IMR-90 (cell line): ENCODE measurements around the gene CEP97. TPM values are rescaled to one million over a fixed set of nuclear protein-coding genes. Genes with fewer than 3 reads are reported as not detected.

Experiments
- ATAC-seq: fragments of 200-7000 bp; cut with Tn5 transposase; 2 replicates; pipeline ENCODE4 v1.9.1; 2020; ENCODE audit warnings: low read depth, mild to moderate bottlenecking, moderate library complexity
- BruUV-seq: library from RNA; stranded (reverse); fragments of 400-500 nt; replicated peaks from 2 replicates; lab custom pipeline; 2021; lab: Mats Ljungman, UMichigan
- CTCF ChIA-PET: fragments of 300-600 bp; formaldehyde crosslinking; extraction: SDS; loops from one replicate; lab custom pipeline; 2021; ENCODE audit warnings: antibody characterized with exemption; lab: Yijun Ruan, JAX
- POLR2A ChIA-PET: fragments of 300-600 bp; sonication (Branson Sonifier 250); formaldehyde crosslinking; loops from one replicate; lab custom pipeline; 2022; ENCODE audit warnings: antibody characterized with exemption; ENCODE audit not compliant: unreplicated experiment; lab: Charles Lee
- DNase-seq: peaks from one replicate; pipeline ENCODE4 v3.0.0; 2013
- H2AFZ ChIP-seq: replicated peaks from 2 replicates; pipeline ENCODE3; 2013; ENCODE audit warnings: low read length, mild to moderate bottlenecking; ENCODE audit not compliant: poor library complexity
- H2AK5ac ChIP-seq: 2 replicates; pipeline ENCODE4 v1.6.1; 2013; ENCODE audit warnings: low read depth, low read length, inconsistent platforms
- H2AK9ac ChIP-seq: replicated peaks from 2 replicates; pipeline ENCODE3; 2013; ENCODE audit warnings: mild to moderate bottlenecking, low read depth, low read length, moderate library complexity; ENCODE audit not compliant: poor library complexity
- H2BK120ac ChIP-seq: 2 replicates; pipeline ENCODE4 v1.6.1; 2013; ENCODE audit warnings: low read depth, low read length, inconsistent platforms
- H2BK15ac ChIP-seq: 3 replicates; pipeline ENCODE4 v1.6.1; 2013; ENCODE audit warnings: low read depth, low read length, inconsistent platforms
- H2BK20ac ChIP-seq: 2 replicates; pipeline ENCODE4 v1.6.1; 2013; ENCODE audit warnings: low read depth, mild to moderate bottlenecking, inconsistent platforms, low read length, moderate library complexity
- H2BK5ac ChIP-seq: 2 replicates; pipeline ENCODE4 v1.6.1; 2013; ENCODE audit warnings: mild to moderate bottlenecking, low read depth, low read length, inconsistent platforms; ENCODE audit not compliant: poor library complexity, severe bottlenecking
- H3K14ac ChIP-seq: replicated peaks from 2 replicates; pipeline ENCODE4 v1.6.1; 2013; ENCODE audit warnings: low read depth, low read length, inconsistent platforms
- H3K18ac ChIP-seq: 2 replicates; pipeline ENCODE4 v1.6.1; 2013; ENCODE audit warnings: low read depth, low read length, control low read depth
- H3K23ac ChIP-seq: 2 replicates; pipeline ENCODE4 v1.6.1; 2013; ENCODE audit warnings: low read depth, low read length, inconsistent platforms
- H3K27ac ChIP-seq: 2 replicates; pipeline ENCODE4 v1.5.1; 2013; ENCODE audit warnings: mild to moderate bottlenecking, control low read depth, low read length; ENCODE audit not compliant: insufficient read depth
- H3K27me3 ChIP-seq: 2 replicates; pipeline ENCODE4 v1.6.1; 2013; ENCODE audit warnings: low read length; ENCODE audit not compliant: control insufficient read depth, insufficient read depth
- H3K36me3 ChIP-seq: 2 replicates; pipeline ENCODE4 v1.6.1; 2013; ENCODE audit warnings: low read length, mixed read lengths; ENCODE audit not compliant: control insufficient read depth, insufficient read depth
- H3K4ac ChIP-seq: 2 replicates; pipeline ENCODE4 v1.6.1; 2013; ENCODE audit warnings: low read depth, low read length, inconsistent platforms
- H3K4me1 ChIP-seq: 2 replicates; pipeline ENCODE4 v1.6.1; 2013; ENCODE audit warnings: low read length, mixed read lengths; ENCODE audit not compliant: control insufficient read depth, insufficient read depth
- H3K4me2 ChIP-seq: 2 replicates; pipeline ENCODE4 v1.6.1; 2013; ENCODE audit warnings: low read depth, mild to moderate bottlenecking, control low read depth, low read length, moderate library complexity
- H3K4me3 ChIP-seq: 2 replicates; pipeline ENCODE4 v1.5.1; 2013; ENCODE audit warnings: low read depth, mild to moderate bottlenecking, control low read depth, low read length, moderate library complexity; ENCODE audit not compliant: insufficient read depth
- H3K56ac ChIP-seq: 2 replicates; pipeline ENCODE4 v1.6.1; 2013; ENCODE audit warnings: low read length, inconsistent platforms; ENCODE audit not compliant: insufficient read depth; ENCODE audit errors: extremely low read depth
- H3K79me1 ChIP-seq, 2 experiments: 2 replicates each; pipeline ENCODE4 v1.6.1; 2013; ENCODE audit warnings: low read length in 2 of 2, inconsistent platforms in 1 of 2, low read depth in 1 of 2
- H3K9ac ChIP-seq: 2 replicates; pipeline ENCODE4 v1.6.1; 2013; ENCODE audit warnings: low read depth, low read length, control low read depth
- H3K9me1 ChIP-seq: 2 replicates; pipeline ENCODE4 v1.6.1; 2013; ENCODE audit warnings: low read length, inconsistent platforms; ENCODE audit not compliant: insufficient read depth
- H3K9me3 ChIP-seq: 2 replicates; pipeline ENCODE4 v1.6.1; 2013; ENCODE audit warnings: low read length; ENCODE audit not compliant: control insufficient read depth, insufficient read depth
- H4K20me1 ChIP-seq: 2 replicates; pipeline ENCODE4 v1.6.1; 2013; ENCODE audit warnings: low read length, inconsistent platforms; ENCODE audit not compliant: insufficient read depth
- H4K5ac ChIP-seq: 2 replicates; pipeline ENCODE4 v1.6.1; 2013; ENCODE audit warnings: mild to moderate bottlenecking, low read depth, low read length, control low read depth
- H4K8ac ChIP-seq, 2 experiments: 2 replicates each; pipeline ENCODE4 v1.6.1; 2013; ENCODE audit warnings: low read depth in 2 of 2, low read length in 2 of 2, control low read depth in 1 of 2, inconsistent platforms in 1 of 2
- H4K91ac ChIP-seq: 2 replicates; pipeline ENCODE4 v1.6.1; 2013; ENCODE audit warnings: low read depth, low read length, inconsistent platforms; ENCODE audit not compliant: insufficient read depth
- BHLHE40 ChIP-seq: fragments of 150-350 bp; IDR thresholded peaks from 2 replicates; pipeline ENCODE4 v1.6.1; 2016; ENCODE audit warnings: mild to moderate bottlenecking, low read depth, low read length
- CEBPB ChIP-seq: IDR thresholded peaks from 2 replicates; pipeline ENCODE4 v1.6.1; 2012; ENCODE audit warnings: low read depth, low read length, improper control_type of control experiment
- CHD1 ChIP-seq: IDR thresholded peaks from 2 replicates; pipeline ENCODE4 v1.6.1; 2012; ENCODE audit warnings: low read depth, low read length, improper control_type of control experiment
- FOS ChIP-seq: fragments of 150-350 bp; IDR thresholded peaks from 2 replicates; pipeline ENCODE4 v1.6.1; 2016; ENCODE audit warnings: low read depth, low read length
- MAZ ChIP-seq: IDR thresholded peaks from 2 replicates; pipeline ENCODE4 v1.6.1; 2012; ENCODE audit warnings: low read depth, mild to moderate bottlenecking, low read length, improper control_type of control experiment, moderate library complexity, borderline replicate concordance
- MXI1 ChIP-seq: IDR thresholded peaks from 2 replicates; pipeline ENCODE4 v1.6.1; 2012; ENCODE audit warnings: low read depth, mild to moderate bottlenecking, low read length, moderate library complexity, borderline replicate concordance
- NFE2L2 ChIP-seq: fragments of 150-350 bp; IDR thresholded peaks from 2 replicates; pipeline ENCODE4 v1.6.1; 2016; ENCODE audit warnings: low read depth, mild to moderate bottlenecking, low read length
- POLR2A ChIP-seq: IDR thresholded peaks from 2 replicates; pipeline ENCODE4 v1.6.1; 2012; ENCODE audit warnings: mild to moderate bottlenecking, low read depth, low read length
- RAD21 ChIP-seq: IDR thresholded peaks from 2 replicates; pipeline ENCODE4 v1.6.1; 2012; ENCODE audit warnings: low read length, improper control_type of control experiment
- RCOR1 ChIP-seq: IDR thresholded peaks from 2 replicates; pipeline ENCODE4 v1.6.1; 2012; ENCODE audit warnings: mild to moderate bottlenecking, low read length, improper control_type of control experiment; ENCODE audit not compliant: insufficient replicate concordance
- RFX5 ChIP-seq: IDR thresholded peaks from 2 replicates; pipeline ENCODE4 v1.8.0; 2012; ENCODE audit warnings: low read depth, mild to moderate bottlenecking, low read length, moderate library complexity
- SMC3 ChIP-seq: fragments of 150-350 bp; IDR thresholded peaks from 2 replicates; pipeline ENCODE4 v1.6.1; 2016; ENCODE audit warnings: low read depth, mild to moderate bottlenecking, antibody characterized with exemption, low read length, moderate library complexity
- dilution Hi-C: fragments of 300-500 bp; cut with HindIII; formaldehyde crosslinking; loops from one replicate; pipeline ENCODE4 v1.14.3; 2018; ENCODE audit warnings: low sequenced_read_pairs; ENCODE audit not compliant: unreplicated experiment
- in situ Hi-C: fragments of 300-500 bp; cut with MboI; formaldehyde crosslinking; loops from 3 replicates; pipeline ENCODE4 v1.14.3; 2019; ENCODE audit warnings: low sequenced_read_pairs, inconsistent platforms, mixed read lengths
- intact Hi-C: fragments of 100-400 bp; cut with micrococcal nuclease; formaldehyde crosslinking; loops from 2 replicates; pipeline ENCODE4 v1.10.0; 2022
- polyA plus RNA-seq, 3 experiments: library from polyadenylated mRNA; depleted of rRNA; stranded (reverse); fragments of >200 nt; gene quantifications; 2 replicates each; pipeline ENCODE4 v1.2.3, GENCODE V29; 2012; ENCODE audit warnings: low replicate concordance in 1 of 3
- total RNA-seq: library from RNA; depleted of rRNA; stranded (reverse); fragments of >200 nt; gene quantifications from 2 replicates; pipeline ENCODE4 v1.2.3, GENCODE V29; 2012
- TF ChIP-seq, protein P1 (sequence below): fragments of 150-350 bp; IDR thresholded peaks from 2 replicates; pipeline ENCODE4 v1.6.1; 2017; ENCODE audit warnings: mild to moderate bottlenecking, antibody characterized with exemption, low read length, low read depth
- TF ChIP-seq, protein P2 (sequence below): fragments of 150-350 bp; IDR thresholded peaks from 2 replicates; pipeline ENCODE4 v1.6.1; 2016; ENCODE audit warnings: low read depth, mild to moderate bottlenecking, low read length, moderate library complexity, borderline replicate concordance
- TF ChIP-seq, protein P3 (sequence below): conservative IDR thresholded peaks from 2 replicates; pipeline ENCODE4 v1.5.1; 2012; ENCODE audit warnings: mild to moderate bottlenecking, low read depth, low read length, improper control_type of control experiment

CEP97 gene
- total and polyA plus RNA-seq, 2 of the 4 experiments (the other 2 are of a cell fraction) = 2.0 to 21.9 TPM

DNA sequence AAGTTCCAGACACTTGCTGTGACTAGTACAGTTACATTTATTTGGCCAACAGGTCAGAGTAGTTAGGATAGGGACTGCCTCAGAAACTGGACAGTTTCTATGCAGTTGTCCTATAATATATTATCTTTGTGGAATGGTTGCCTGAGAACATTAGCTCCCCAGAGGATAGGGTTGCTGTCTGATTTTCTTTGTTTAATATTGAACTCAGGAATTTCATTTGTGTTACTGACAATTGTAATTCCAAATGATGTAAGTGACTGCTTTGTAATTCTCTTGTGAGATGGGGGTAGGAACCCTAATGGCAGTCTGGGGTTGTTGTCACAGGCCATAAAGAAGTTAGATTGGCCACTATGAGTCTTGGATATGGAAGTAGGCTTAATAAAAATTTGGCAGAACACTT lies 56.8 kb downstream of the CEP97 start:
- peak overlapping the region; percentile 45 for H2BK120ac ChIP-seq
- no peak overlapping the region for H3K56ac ChIP-seq
- DNase-seq (no peak), ATAC-seq (no peak)
- POLR2A ChIA-PET = interaction anchor here (0.5 kb wide), 1 partner anchor 187 kb away, joined by 3 read pairs; no protein-coding TSS in a partner anchor
- no peak overlapping the region for H2AK9ac ChIP-seq
- intact Hi-C loops (loop anchor here (2.0 kb wide), 2 partner anchors 46 to 56 kb away; partner anchors contain the start of gene CEP97), in situ Hi-C loops (no loop called here), dilution Hi-C loops (no loop called here)
- no peak overlapping the region for H4K91ac ChIP-seq
- no peak overlapping the region for H2BK15ac ChIP-seq
- H2AFZ ChIP-seq = no peak overlapping the region
- no peak overlapping the region for H2AK5ac ChIP-seq
- no TSS peak for BruUV-seq
- H3K79me1 ChIP-seq = peaks cover 23 to 44% of the 10 kb centered on the region in 2 experiments; a peak in 3 of 4 replicates
- 0 out of 2 replicates have a peak overlapping the region, but pooled peaks have one; percentile 27 for H3K14ac ChIP-seq
- H3K36me3 ChIP-seq = peaks cover 21% of the 10 kb centered on the region
- H4K8ac ChIP-seq = peak overlapping the region in 1 of 2 experiments; percentile 66; a peak in 2 of 4 replicates
- H3K9me3 ChIP-seq = no peaks in the 10 kb centered on the region
- peaks cover 3% of the 10 kb centered on the region; the same call in 1 of the 2 replicates for H3K9me1 ChIP-seq
- CTCF ChIA-PET = interaction anchor here (0.9 kb wide), 1 partner anchor 12 kb away, joined by 3 read pairs; no protein-coding TSS in a partner anchor
- TF ChIP-seq RCOR1 (no peak), FOS (no peak), RFX5 (no peak), MXI1 (no peak), CEBPB (no peak), NFE2L2 (no peak), RAD21 (no peak), SMC3 (no peak), BHLHE40 (no peak), CHD1 (no peak), POLR2A (no peak), MAZ (no peak)
- TF ChIP-seq, protein P1, sequence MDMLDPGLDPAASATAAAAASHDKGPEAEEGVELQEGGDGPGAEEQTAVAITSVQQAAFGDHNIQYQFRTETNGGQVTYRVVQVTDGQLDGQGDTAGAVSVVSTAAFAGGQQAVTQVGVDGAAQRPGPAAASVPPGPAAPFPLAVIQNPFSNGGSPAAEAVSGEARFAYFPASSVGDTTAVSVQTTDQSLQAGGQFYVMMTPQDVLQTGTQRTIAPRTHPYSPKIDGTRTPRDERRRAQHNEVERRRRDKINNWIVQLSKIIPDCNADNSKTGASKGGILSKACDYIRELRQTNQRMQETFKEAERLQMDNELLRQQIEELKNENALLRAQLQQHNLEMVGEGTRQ = no peak
- TF ChIP-seq, protein P2, sequence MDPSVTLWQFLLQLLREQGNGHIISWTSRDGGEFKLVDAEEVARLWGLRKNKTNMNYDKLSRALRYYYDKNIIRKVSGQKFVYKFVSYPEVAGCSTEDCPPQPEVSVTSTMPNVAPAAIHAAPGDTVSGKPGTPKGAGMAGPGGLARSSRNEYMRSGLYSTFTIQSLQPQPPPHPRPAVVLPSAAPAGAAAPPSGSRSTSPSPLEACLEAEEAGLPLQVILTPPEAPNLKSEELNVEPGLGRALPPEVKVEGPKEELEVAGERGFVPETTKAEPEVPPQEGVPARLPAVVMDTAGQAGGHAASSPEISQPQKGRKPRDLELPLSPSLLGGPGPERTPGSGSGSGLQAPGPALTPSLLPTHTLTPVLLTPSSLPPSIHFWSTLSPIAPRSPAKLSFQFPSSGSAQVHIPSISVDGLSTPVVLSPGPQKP = no peak
- TF ChIP-seq, protein P3, sequence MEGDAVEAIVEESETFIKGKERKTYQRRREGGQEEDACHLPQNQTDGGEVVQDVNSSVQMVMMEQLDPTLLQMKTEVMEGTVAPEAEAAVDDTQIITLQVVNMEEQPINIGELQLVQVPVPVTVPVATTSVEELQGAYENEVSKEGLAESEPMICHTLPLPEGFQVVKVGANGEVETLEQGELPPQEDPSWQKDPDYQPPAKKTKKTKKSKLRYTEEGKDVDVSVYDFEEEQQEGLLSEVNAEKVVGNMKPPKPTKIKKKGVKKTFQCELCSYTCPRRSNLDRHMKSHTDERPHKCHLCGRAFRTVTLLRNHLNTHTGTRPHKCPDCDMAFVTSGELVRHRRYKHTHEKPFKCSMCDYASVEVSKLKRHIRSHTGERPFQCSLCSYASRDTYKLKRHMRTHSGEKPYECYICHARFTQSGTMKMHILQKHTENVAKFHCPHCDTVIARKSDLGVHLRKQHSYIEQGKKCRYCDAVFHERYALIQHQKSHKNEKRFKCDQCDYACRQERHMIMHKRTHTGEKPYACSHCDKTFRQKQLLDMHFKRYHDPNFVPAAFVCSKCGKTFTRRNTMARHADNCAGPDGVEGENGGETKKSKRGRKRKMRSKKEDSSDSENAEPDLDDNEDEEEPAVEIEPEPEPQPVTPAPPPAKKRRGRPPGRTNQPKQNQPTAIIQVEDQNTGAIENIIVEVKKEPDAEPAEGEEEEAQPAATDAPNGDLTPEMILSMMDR = no peak
- peaks cover 5% of the 10 kb centered on the region; the same call in 1 of the 2 replicates for H3K4me1 ChIP-seq
- peak overlapping the region; percentile 35; the same call in 1 of the 2 replicates for H3K23ac ChIP-seq
- peak overlapping the region; percentile 73 for H2BK5ac ChIP-seq
- peak overlapping the region; percentile 8; the same call in 1 of the 2 replicates for H3K27ac ChIP-seq
- no peaks in the 10 kb centered on the region for H4K20me1 ChIP-seq
- H3K27me3 ChIP-seq = no peaks in the 10 kb centered on the region
- peak overlapping the region; percentile 66 for H3K4me2 ChIP-seq
- H3K9ac ChIP-seq = no peak overlapping the region
- H3K4ac ChIP-seq = peak overlapping the region; percentile 29; the same call in 1 of the 2 replicates
- no peak overlapping the region for H4K5ac ChIP-seq
- peak overlapping the region; percentile 54 for H2BK20ac ChIP-seq
- H3K4me3 ChIP-seq = 0 out of 2 replicates have a peak overlapping the region, but pooled peaks have one; percentile 1
- peak overlapping the region; percentile 7; the same call in 1 of the 2 replicates for H3K18ac ChIP-seq
